Mesothelial cell of epicardium (in vitro differentiated cells): ENCODE measurements around the gene ICOSLG. TPM values are rescaled to one million over a fixed set of nuclear protein-coding genes. Genes with fewer than 3 reads are reported as not detected.
"Not testable (repeated sequence)": the region's sequence is repeated elsewhere in the genome, so short reads cannot be mapped to it uniquely, and the experiment has no call there.

Source experiments
- DNase-seq, 2 experiments: peaks; one replicate each; pipeline ENCODE4 v3.0.0; 2021; ENCODE audit warnings: low spot score in 2 of 2; ENCODE audit not compliant: unreplicated experiment in 2 of 2
- H3K27ac Mint-ChIP-seq: 2 replicates; pipeline ENCODE4 v1.8.0; 2021; ENCODE audit warnings: mixed read lengths
- H3K27me3 Mint-ChIP-seq: 2 replicates; pipeline ENCODE4 v1.8.0; 2021; ENCODE audit warnings: low read depth, mixed read lengths
- H3K36me3 Mint-ChIP-seq: 2 replicates; pipeline ENCODE4 v1.8.0; 2021; ENCODE audit warnings: mixed read lengths
- H3K4me1 Mint-ChIP-seq: 2 replicates; pipeline ENCODE4 v1.8.0; 2021; ENCODE audit warnings: mixed read lengths
- H3K4me3 Mint-ChIP-seq: 2 replicates; pipeline ENCODE4 v1.8.0; 2021; ENCODE audit warnings: mild to moderate bottlenecking, moderate library complexity, mixed read lengths
- H3K9me3 Mint-ChIP-seq: 2 replicates; pipeline ENCODE4 v1.8.0; 2021; ENCODE audit warnings: mixed read lengths
- total RNA-seq: library from RNA; stranded (reverse); gene quantifications from 3 replicates; pipeline ENCODE4 v1.2.1, GENCODE V29; 2021

Gene ICOSLG
- total RNA-seq, 1 donor from 2014 or later = 3.8 TPM

- not testable (repeated sequence) for DNase-seq, H3K4me3 Mint-ChIP-seq, H3K36me3 Mint-ChIP-seq, H3K4me1 Mint-ChIP-seq, H3K9me3 Mint-ChIP-seq, H3K27me3 Mint-ChIP-seq, H3K27ac Mint-ChIP-seq
These were observed 13.1 kb downstream of the ICOSLG start for GRCh38 chr21:44227614-44228013.

GRCh38 chr21:44225605-44226004 lies 15.1 kb downstream of the ICOSLG start:
- H3K36me3 Mint-ChIP-seq, H3K4me3 Mint-ChIP-seq, H3K27ac Mint-ChIP-seq, H3K4me1 Mint-ChIP-seq, H3K9me3 Mint-ChIP-seq, DNase-seq, H3K27me3 Mint-ChIP-seq: not testable (repeated sequence)

GRCh38 chr21:44223334-44223733 lies 17.4 kb downstream of the ICOSLG start:
- not testable (repeated sequence) for H3K9me3 Mint-ChIP-seq, H3K4me1 Mint-ChIP-seq, H3K27me3 Mint-ChIP-seq, DNase-seq, H3K27ac Mint-ChIP-seq, H3K36me3 Mint-ChIP-seq, H3K4me3 Mint-ChIP-seq

- not testable (repeated sequence) for H3K27me3 Mint-ChIP-seq, H3K9me3 Mint-ChIP-seq, H3K4me3 Mint-ChIP-seq, H3K4me1 Mint-ChIP-seq, H3K27ac Mint-ChIP-seq, DNase-seq, H3K36me3 Mint-ChIP-seq
These were observed 20.1 kb downstream of the ICOSLG start for GRCh38 chr21:44220674-44221073.

DNA sequence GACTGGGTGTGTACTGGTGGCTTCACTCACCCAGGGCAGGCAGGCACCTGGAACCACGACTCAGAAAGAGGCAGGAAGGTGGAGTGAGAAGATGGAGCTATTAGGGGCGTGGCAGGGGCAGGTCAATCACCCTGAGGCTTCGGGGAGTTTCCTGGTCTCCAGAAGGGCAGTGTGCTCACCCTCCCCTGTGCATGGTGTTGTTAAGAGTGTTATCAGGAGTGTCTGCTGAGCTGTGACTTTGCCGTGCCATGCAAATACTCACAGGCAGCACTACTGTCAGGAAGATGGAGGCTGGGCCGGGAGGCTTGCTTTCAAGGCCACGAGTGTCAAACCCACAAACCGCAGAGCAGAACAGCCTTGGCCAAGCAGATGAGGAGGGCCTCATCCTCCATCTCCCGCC lies 22.3 kb downstream of the ICOSLG start:
- not testable (repeated sequence) for H3K36me3 Mint-ChIP-seq, H3K27ac Mint-ChIP-seq, H3K4me1 Mint-ChIP-seq, H3K9me3 Mint-ChIP-seq, DNase-seq, H3K4me3 Mint-ChIP-seq, H3K27me3 Mint-ChIP-seq

DNA sequence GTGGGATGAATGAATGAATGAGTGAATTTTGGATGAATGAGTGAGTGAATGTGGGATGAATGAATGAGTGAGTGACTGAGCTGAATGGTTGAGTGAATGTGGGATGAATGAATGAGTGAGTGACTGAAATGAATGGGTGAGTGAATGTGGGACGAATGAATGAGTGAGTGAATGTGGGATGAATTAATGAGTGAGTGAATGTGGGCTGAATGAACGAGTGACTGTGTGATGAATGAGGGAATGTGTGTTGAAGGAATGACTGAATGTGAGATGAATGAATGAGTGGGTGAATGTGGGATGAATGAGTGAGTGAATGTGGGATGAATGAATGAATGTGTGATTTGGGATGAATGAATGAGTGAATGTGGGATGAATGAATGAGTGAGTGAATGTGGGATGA lies 28.8 kb downstream of the ICOSLG start:
- H3K36me3 Mint-ChIP-seq, H3K27ac Mint-ChIP-seq, H3K4me3 Mint-ChIP-seq, H3K9me3 Mint-ChIP-seq, DNase-seq, H3K4me1 Mint-ChIP-seq, H3K27me3 Mint-ChIP-seq: not testable (repeated sequence)

DNA sequence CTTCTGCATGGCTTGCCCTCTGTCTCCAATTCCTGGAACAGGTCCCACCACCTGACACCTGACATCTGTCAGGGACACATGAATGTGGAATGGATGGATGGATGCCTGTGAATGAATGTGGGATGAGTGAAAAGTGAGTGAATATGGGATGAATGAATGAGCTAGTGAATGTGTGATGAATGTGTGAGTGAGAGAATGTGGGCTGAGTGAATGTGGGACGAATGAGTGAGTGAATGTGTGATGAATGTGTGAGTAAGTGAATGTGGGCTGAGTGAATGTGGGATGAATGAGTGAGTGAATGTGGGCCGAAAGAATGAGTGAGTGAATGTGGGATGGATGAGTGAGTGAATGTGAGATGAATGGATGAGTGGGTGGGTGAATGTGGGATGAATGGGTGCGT lies 29.2 kb downstream of the ICOSLG start:
- H3K4me3 Mint-ChIP-seq, H3K27me3 Mint-ChIP-seq, H3K36me3 Mint-ChIP-seq, H3K4me1 Mint-ChIP-seq, DNase-seq, H3K9me3 Mint-ChIP-seq, H3K27ac Mint-ChIP-seq: not testable (repeated sequence)

DNA sequence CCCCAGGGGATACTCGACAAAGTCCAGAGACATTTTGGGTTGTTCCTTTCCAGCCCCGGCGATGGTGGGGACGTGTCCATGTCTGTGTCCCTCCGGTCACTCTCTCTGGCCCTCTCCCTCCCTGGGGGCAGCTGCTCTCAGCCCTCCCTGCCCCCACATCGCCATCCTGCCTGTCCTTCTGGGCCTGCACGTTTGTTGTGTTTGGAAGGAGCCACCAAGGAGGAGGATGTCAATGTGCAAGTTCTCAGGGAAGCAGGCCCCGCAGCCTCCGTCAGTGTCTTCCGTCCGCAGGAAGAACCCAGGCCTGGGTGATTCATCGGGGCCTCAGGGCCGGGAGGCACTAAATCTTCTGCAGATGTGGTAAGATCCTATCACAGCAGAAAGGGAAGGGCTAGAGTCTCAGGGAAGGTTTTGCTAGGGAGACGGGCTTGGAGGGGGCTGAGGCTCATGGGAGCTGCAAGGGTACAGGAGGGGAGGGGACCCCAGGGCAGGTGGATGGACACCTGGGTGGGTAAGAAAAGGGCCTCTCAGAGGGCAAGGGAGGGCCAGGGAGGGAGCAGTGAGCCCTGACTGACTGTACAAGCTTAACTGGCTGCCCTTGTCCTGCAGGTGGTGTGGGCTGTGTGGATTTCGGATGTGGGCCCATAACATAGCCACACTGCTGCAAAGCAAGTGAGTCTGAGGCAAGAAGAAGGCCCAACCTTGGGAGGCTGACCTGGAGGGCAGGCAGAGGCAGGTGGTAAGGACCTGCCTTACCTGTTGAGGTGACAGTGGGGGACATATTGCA lies 32.7 kb downstream of the ICOSLG start:
- not testable (repeated sequence) for H3K4me1 Mint-ChIP-seq, H3K36me3 Mint-ChIP-seq, H3K4me3 Mint-ChIP-seq, H3K9me3 Mint-ChIP-seq, DNase-seq, H3K27me3 Mint-ChIP-seq, H3K27ac Mint-ChIP-seq

DNA sequence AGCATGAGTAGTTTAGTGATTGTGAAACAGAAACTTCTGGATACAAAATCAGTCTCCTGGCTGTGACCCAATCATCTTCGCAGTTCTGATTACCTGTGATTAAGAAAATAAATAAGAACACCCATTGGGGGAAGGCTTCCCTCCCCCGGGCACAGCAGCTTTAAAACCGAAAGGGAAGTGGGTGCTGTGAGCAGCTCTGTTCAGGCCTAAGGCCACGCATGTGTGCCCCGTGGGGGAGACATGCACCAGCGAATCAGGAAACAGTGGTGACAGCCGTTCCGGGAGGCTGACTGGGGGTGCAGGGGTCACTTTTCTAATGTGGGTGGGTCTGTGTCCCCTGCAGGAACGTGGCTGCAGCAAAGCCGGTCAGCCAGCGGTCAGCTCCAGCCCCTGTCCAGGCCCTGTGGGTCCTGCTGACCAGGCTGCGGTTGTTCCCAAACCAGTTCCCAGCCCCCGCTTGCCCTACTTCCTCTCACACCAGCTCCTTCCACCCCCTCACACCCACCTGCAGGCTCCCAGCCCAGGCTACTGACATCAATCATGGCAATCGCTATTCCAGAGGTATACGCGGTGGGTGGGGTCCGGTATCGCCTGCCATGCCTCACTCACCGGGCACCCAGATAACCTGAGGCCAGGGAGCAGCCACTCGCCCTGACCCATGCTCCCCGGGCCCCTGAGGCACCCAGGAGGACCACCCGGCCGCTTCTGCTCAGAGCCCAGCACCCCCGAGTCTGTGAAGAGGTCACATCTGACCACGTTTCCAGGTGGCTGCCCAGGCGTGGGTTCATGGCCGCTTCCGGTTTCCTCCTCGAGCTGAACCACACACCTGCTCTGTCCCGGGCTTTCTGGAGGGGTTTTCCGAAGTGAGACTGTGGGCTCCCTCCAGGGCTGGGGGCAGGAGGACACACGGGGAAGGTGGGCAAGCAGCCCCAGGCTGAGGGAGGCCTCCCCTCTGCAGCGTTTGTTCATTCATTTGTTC lies 33.8 kb downstream of the ICOSLG start:
- not testable (repeated sequence) for H3K27ac Mint-ChIP-seq, DNase-seq, H3K4me3 Mint-ChIP-seq, H3K4me1 Mint-ChIP-seq, H3K9me3 Mint-ChIP-seq, H3K36me3 Mint-ChIP-seq, H3K27me3 Mint-ChIP-seq

GRCh38 chr21:44206187-44206586 lies 34.6 kb downstream of the ICOSLG start:
- H3K4me3 Mint-ChIP-seq, DNase-seq, H3K36me3 Mint-ChIP-seq, H3K9me3 Mint-ChIP-seq, H3K27me3 Mint-ChIP-seq, H3K4me1 Mint-ChIP-seq, H3K27ac Mint-ChIP-seq: not testable (repeated sequence)

DNA sequence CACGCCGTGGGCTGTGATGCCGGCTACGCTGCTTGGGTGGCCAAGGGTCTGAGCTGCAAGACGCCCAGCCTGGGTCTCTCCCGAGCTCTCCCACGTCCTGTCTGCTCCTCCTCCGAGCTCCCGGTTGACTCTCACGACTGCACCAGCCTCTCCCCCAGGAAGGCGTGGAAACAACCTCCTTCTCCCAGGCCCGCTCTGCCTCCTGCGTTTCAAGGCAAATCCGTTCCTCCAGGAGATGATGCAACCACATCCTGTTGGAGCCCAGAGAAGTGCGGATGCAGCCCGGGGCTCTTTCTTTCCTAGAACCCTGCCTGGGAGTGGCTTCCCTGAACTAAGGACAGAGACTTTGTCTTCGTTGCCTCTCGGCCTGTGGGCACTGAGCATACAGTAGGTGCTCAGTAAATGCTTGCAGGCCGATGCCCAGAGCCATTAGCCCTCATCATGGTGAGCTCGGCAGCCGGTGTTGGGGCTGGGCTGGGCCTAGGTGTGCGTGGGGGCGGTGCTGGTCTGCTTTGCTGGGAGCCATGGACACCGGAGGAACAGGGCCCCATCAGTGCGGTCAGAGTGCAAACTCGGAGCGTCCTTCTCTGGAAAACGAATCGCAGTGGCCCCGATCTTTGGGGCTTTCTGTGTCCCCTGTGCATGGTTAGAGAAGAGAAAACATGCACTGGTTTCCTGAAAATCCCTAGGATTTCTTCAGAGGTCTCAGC lies 38.0 kb downstream of the ICOSLG start:
- not testable (repeated sequence) for H3K27ac Mint-ChIP-seq, H3K27me3 Mint-ChIP-seq, H3K36me3 Mint-ChIP-seq, H3K4me1 Mint-ChIP-seq, H3K4me3 Mint-ChIP-seq, DNase-seq, H3K9me3 Mint-ChIP-seq

- H3K36me3 Mint-ChIP-seq, H3K27ac Mint-ChIP-seq, H3K9me3 Mint-ChIP-seq, H3K27me3 Mint-ChIP-seq, DNase-seq, H3K4me3 Mint-ChIP-seq, H3K4me1 Mint-ChIP-seq: not testable (repeated sequence)
These were observed 40.7 kb downstream of the ICOSLG start for GRCh38 chr21:44199997-44200396.
